ENCODE results near the gene FNDC11.

DNA sequence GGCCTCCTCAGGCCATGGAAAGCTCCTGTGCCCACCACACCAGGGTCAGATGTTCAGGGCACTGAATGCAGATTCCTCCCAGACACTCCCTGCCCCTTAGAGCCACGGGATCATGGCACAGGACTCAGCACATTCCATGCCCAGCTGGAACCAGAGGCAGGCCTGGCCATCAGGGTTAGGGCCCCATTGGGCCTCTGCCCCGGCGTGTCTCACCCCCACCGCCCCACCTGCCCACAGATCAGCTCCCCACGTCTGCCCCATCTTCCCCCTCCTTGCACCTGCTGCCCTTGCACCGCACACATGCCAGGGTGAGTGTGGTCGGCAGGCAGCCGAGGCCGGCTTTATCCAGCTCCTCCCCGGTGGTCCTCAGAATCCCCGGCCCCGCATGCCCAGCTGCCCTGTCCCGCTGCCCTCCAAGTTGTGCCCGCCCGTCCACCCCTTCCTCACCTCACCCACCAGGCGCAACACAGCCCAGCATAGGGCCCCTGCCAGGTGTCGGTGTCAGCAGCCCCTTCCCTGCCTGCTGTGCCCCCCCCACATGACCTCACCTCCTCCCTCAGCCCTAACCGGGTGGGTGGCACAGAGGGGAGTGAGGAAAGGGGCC is 4.2 kb upstream of the FNDC11 start:
- TF ChIP-seq, protein P1, sequence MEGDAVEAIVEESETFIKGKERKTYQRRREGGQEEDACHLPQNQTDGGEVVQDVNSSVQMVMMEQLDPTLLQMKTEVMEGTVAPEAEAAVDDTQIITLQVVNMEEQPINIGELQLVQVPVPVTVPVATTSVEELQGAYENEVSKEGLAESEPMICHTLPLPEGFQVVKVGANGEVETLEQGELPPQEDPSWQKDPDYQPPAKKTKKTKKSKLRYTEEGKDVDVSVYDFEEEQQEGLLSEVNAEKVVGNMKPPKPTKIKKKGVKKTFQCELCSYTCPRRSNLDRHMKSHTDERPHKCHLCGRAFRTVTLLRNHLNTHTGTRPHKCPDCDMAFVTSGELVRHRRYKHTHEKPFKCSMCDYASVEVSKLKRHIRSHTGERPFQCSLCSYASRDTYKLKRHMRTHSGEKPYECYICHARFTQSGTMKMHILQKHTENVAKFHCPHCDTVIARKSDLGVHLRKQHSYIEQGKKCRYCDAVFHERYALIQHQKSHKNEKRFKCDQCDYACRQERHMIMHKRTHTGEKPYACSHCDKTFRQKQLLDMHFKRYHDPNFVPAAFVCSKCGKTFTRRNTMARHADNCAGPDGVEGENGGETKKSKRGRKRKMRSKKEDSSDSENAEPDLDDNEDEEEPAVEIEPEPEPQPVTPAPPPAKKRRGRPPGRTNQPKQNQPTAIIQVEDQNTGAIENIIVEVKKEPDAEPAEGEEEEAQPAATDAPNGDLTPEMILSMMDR (IDR thresholded peaks at IDR 0.05; ENCODE audit: insufficient read depth, low read length): no peak
- no peak for TF ChIP-seq POLR2AphosphoS5 (IDR thresholded peaks at IDR 0.05; ENCODE audit: low read depth)
- TF ChIP-seq, protein P2, sequence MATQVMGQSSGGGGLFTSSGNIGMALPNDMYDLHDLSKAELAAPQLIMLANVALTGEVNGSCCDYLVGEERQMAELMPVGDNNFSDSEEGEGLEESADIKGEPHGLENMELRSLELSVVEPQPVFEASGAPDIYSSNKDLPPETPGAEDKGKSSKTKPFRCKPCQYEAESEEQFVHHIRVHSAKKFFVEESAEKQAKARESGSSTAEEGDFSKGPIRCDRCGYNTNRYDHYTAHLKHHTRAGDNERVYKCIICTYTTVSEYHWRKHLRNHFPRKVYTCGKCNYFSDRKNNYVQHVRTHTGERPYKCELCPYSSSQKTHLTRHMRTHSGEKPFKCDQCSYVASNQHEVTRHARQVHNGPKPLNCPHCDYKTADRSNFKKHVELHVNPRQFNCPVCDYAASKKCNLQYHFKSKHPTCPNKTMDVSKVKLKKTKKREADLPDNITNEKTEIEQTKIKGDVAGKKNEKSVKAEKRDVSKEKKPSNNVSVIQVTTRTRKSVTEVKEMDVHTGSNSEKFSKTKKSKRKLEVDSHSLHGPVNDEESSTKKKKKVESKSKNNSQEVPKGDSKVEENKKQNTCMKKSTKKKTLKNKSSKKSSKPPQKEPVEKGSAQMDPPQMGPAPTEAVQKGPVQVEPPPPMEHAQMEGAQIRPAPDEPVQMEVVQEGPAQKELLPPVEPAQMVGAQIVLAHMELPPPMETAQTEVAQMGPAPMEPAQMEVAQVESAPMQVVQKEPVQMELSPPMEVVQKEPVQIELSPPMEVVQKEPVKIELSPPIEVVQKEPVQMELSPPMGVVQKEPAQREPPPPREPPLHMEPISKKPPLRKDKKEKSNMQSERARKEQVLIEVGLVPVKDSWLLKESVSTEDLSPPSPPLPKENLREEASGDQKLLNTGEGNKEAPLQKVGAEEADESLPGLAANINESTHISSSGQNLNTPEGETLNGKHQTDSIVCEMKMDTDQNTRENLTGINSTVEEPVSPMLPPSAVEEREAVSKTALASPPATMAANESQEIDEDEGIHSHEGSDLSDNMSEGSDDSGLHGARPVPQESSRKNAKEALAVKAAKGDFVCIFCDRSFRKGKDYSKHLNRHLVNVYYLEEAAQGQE (IDR thresholded peaks at IDR 0.05; ENCODE audit: insufficient replicate concordance, low read depth): no peak
